Peyer's patch (tissue), 4 donors: ENCODE data around the gene IRF2. TPM values are rescaled to one million over a fixed set of nuclear protein-coding genes. Genes with fewer than 3 reads are reported as not detected.
A peak's percentile ranks its signal among the peaks of the same experiment; 100 is the strongest.

Experiments used
- DNase-seq, 3 donors: peaks; one replicate each; pipeline ENCODE4 v3.0.0-alpha.2; 2017 to 2019
- H3K27ac ChIP-seq, 4 donors: fragments of 200-600 bp; sonication (generic); one replicate each; pipeline ENCODE4 v1.5.1; 2016 to 2019
- H3K27me3 ChIP-seq, 2 donors: fragments of 200-600 bp; sonication (generic); one replicate each; pipeline ENCODE4 v1.5.1; 2019
- H3K36me3 ChIP-seq, 3 donors: fragments of 200-600 bp; sonication (generic); one replicate each; pipeline ENCODE4 v1.5.1; 2016 to 2019
- H3K4me1 ChIP-seq, 4 donors: fragments of 200-600 bp; sonication (generic); one replicate each; pipeline ENCODE4 v1.5.1; 2016 to 2019
- H3K4me3 ChIP-seq, 4 donors: fragments of 200-600 bp; sonication (generic); 1 replicate in 3 of 4; 2 replicates in 1 of 4; pipeline ENCODE4 v1.5.1; 2016 to 2019; ENCODE audit warnings: mild to moderate bottlenecking in 1 of 4
- H3K9me3 ChIP-seq, 4 donors: fragments of 200-600 bp; sonication (generic); one replicate each; pipeline ENCODE4 v1.5.1; 2016 to 2019; ENCODE audit warnings: mild to moderate bottlenecking in 1 of 4
- POLR2A ChIP-seq, 2 donors: fragments of 450-650 bp; IDR thresholded peaks; one replicate each; pipeline ENCODE4 v1.5.1; 2017; ENCODE audit warnings: antibody characterized with exemption in 2 of 2, mild to moderate bottlenecking in 2 of 2, moderate library complexity in 2 of 2
- total RNA-seq, 4 donors: library from RNA; depleted of rRNA; stranded (reverse); fragments of >200 nt; gene quantifications; one replicate each; pipeline ENCODE4 v1.1.0, GENCODE V29; 2016
- TF ChIP-seq, protein P1 (sequence below), 6 experiments: fragments of 450-650 bp in 4 of 6; fragments of 200-600 bp in 2 of 6; sonication (generic) in 1 of 6; IDR thresholded peaks; one replicate each; pipeline ENCODE4 v1.5.1; 2017 to 2019; ENCODE audit warnings: antibody characterized with exemption in 6 of 6, mild to moderate bottlenecking in 3 of 6, moderate library complexity in 1 of 6

Gene IRF2
- total RNA-seq, 4 donors from 2014 or later, result 28.0 to 42.8 (median 39.2) TPM

DNA sequence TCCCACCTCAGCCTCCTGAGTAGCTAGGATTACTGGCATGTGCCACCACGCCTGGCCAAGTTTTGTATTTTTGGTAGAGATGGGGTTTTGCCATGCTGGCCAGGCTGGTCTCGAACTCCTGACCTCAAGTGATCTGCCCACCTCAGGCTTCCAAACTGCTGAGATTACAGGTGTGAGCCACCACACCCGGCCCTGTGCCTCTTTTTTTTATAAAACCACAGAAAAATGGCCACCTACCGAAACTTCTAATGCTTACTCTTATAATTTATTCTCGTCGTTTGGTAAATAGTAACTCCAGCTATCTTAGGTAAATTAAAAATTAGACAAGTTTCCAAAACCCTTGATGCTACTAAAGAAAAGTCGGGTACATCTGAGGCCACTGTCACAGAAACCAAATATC lies 54.4 kb downstream of the IRF2 start:
- H3K4me1 ChIP-seq, result peaks cover 0 to 24% (median 13%) of the 10 kb centered on the region in 4 donors
- peak overlapping the region in 3 of 4 donors; percentile 12 to 28 (median 18) for H3K27ac ChIP-seq
- no peak for TF ChIP-seq POLR2A (IDR thresholded peaks at IDR 0.05)
- TF ChIP-seq, protein P1, sequence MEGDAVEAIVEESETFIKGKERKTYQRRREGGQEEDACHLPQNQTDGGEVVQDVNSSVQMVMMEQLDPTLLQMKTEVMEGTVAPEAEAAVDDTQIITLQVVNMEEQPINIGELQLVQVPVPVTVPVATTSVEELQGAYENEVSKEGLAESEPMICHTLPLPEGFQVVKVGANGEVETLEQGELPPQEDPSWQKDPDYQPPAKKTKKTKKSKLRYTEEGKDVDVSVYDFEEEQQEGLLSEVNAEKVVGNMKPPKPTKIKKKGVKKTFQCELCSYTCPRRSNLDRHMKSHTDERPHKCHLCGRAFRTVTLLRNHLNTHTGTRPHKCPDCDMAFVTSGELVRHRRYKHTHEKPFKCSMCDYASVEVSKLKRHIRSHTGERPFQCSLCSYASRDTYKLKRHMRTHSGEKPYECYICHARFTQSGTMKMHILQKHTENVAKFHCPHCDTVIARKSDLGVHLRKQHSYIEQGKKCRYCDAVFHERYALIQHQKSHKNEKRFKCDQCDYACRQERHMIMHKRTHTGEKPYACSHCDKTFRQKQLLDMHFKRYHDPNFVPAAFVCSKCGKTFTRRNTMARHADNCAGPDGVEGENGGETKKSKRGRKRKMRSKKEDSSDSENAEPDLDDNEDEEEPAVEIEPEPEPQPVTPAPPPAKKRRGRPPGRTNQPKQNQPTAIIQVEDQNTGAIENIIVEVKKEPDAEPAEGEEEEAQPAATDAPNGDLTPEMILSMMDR (IDR thresholded peaks at IDR 0.05), result no peak
- no peaks in the 10 kb centered on the region for H3K27me3 ChIP-seq
- H3K4me3 ChIP-seq, result no peak overlapping the region
- DNase-seq, result no peak
- H3K36me3 ChIP-seq, result peaks cover 0 to 28% (median 0%) of the 10 kb centered on the region in 3 donors
- no peaks in the 10 kb centered on the region for H3K9me3 ChIP-seq

- no peak for DNase-seq
- H3K4me3 ChIP-seq, result peak overlapping the region in 2 of 4 donors; percentile 18 to 27
- TF ChIP-seq, protein P1 (IDR thresholded peaks at IDR 0.05), result no peak
- TF ChIP-seq POLR2A (IDR thresholded peaks at IDR 0.05), result no peak
- peaks cover 0 to 24% (median 15%) of the 10 kb centered on the region in 4 donors for H3K4me1 ChIP-seq
- no peaks in the 10 kb centered on the region for H3K9me3 ChIP-seq
- H3K27ac ChIP-seq, result peak overlapping the region; percentile 69 to 82 (median 78)
- H3K36me3 ChIP-seq, result peaks cover 0 to 16% (median 0%) of the 10 kb centered on the region in 3 donors
- no peaks in the 10 kb centered on the region for H3K27me3 ChIP-seq
These were observed 56.4 kb downstream of the IRF2 start for GRCh38 chr4:184417802-184418511.

DNA sequence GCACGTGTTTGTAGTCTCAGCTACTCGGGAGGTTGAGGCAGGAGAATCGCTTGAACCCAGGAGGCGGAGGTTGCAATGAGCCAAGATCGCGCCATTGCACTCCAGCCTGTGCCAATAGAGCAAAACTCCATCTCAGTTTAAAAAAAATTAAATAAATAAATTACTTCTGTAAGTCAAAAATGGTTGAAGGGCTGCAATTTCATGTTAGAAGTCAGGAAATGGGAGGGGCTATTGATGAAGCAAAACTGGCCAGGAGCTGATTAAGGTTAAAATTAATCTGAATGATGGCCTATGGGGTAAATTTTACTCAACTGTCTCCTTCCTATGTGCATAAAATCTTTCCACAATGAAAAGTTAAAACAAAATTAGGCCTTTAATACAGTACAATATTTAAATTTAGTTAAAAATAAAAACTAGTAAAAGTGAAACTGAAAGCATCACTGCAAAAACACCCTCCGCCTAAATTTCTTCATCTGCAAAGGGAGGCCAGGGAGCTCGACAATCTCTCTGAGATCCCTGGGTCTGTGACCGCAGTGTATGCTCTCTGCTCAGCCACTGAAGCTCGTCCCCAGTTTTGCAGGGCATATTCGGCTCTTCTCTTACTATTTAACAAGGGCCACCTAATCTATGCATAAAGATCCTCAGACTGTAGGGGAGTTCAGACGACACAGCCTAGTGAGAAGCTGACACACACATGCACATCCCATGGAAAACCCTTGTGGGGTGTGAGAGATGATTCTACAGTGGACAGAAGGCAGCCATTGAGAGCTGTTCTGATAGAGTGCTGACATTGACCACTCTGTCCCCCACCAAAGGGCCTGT lies 57.2 kb downstream of the IRF2 start:
- DNase-seq, result peak in 2 of 3 donors; percentile 47 to 66
- Histone ChIP-seq H3K9me3 (no peaks in the 10 kb centered on the region), H3K27me3 (no peaks in the 10 kb centered on the region), H3K36me3 (peaks cover 0 to 14% (median 0%) of the 10 kb centered on the region in 3 donors), H3K4me1 (peaks cover 0 to 24% (median 15%) of the 10 kb centered on the region in 4 donors), H3K27ac (peak overlapping the region; percentile 69 to 82 (median 78)), H3K4me3 (peak overlapping the region; percentile 4 to 27 (median 22))
- TF ChIP-seq, protein P1 (IDR thresholded peaks at IDR 0.05), result no peak
- no peak for TF ChIP-seq POLR2A (IDR thresholded peaks at IDR 0.05)

GRCh38 chr4:184415071-184415470 lies 59.3 kb downstream of the IRF2 start:
- H3K27ac ChIP-seq, result no peak overlapping the region
- DNase-seq, result no peak
- H3K4me1 ChIP-seq, result peaks cover 2 to 23% (median 13%) of the 10 kb centered on the region in 4 donors
- H3K4me3 ChIP-seq, result no peak overlapping the region
- H3K36me3 ChIP-seq, result peaks cover 0 to 14% (median 0%) of the 10 kb centered on the region in 3 donors
- H3K27me3 ChIP-seq, result no peaks in the 10 kb centered on the region
- TF ChIP-seq, protein P1 (IDR thresholded peaks at IDR 0.05), result no peak
- no peak for TF ChIP-seq POLR2A (IDR thresholded peaks at IDR 0.05)
- H3K9me3 ChIP-seq, result no peaks in the 10 kb centered on the region

GRCh38 chr4:184413261-184414046 lies 60.9 kb downstream of the IRF2 start:
- Histone ChIP-seq H3K36me3 (peaks cover 0 to 17% (median 0%) of the 10 kb centered on the region in 3 donors), H3K27me3 (no peaks in the 10 kb centered on the region), H3K4me3 (no peak overlapping the region), H3K9me3 (no peaks in the 10 kb centered on the region), H3K4me1 (peaks cover 3 to 29% (median 17%) of the 10 kb centered on the region in 4 donors), H3K27ac (peak overlapping the region in 3 of 4 donors; percentile 1 to 51 (median 7))
- no peak for TF ChIP-seq POLR2A (IDR thresholded peaks at IDR 0.05)
- TF ChIP-seq, protein P1 (IDR thresholded peaks at IDR 0.05), result no peak
- no peak for DNase-seq
